ENCODE results near the gene SRP54.

SRP54 gene

DNA sequence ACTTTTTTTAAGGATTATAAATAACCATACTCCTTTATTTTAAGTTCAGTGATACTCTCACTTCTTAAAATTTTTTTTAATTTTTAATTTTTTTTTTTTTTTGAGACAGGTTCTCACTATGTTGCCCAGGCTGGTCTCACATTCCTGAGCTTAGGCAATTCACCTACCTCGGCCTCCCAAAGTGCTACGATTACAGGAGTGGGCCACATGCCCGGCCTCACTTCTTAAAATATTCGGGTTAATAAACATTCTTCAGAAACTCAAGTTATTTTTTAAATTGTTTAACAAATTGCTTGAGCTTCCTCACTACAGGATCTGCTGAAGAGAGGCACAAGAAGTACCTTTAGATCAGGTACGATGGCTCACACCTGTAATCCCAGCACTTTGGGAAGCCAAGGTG, 4.3 kb upstream of the SRP54 start:
- no peaks in the 10 kb centered on the region for H3K36me3 ChIP-seq (ENCODE audit: control insufficient read depth, insufficient read depth, low read length)
- no CpG with 5 or more reads among the region's 5 CpGs for WGBS (ENCODE audit: extremely low coverage, insufficient coverage, low lambda C conversion rate)

DNA sequence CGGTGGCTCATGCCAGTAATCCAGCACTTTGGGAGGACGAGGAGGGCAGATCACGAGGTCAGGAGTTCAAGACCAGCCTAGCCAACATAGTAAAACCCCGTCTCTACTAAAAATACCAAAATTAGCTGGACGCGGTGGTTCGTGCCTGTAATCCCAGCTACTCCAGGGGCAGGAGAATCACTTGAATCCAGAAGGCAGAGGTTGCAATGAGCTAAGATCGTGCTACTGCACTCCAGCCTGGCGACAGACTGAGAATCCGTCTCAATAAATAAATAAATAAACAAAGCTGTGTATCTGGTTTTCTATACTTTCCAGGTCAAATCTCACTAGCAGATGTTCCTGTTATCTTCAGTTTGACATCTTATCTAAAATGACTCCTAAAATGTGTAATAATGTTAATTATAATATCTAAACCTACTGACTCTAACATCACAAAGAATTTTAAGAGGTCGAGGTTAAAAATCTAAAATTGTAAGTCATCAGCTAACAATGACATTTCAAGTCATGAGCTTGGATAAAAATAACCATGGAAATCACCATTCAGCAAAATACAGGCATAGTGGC, 2.4 kb upstream of the SRP54 start:
- no peak overlapping the region for H4K5ac ChIP-seq (ENCODE audit: low read length)
- H4K8ac ChIP-seq (ENCODE audit: low read depth, low read length), result no peak overlapping the region
- H3K56ac ChIP-seq (ENCODE audit: low read length), result no peak overlapping the region
- H3K36me3 ChIP-seq (ENCODE audit: control insufficient read depth, insufficient read depth, low read length), result no peaks in the 10 kb centered on the region
- no peak overlapping the region for H3K4me2 ChIP-seq (ENCODE audit: low read length)
- H2AK5ac ChIP-seq (ENCODE audit: low read length), result no peak overlapping the region
- peaks cover 22% of the 10 kb centered on the region for H3K79me2 ChIP-seq (ENCODE audit: control insufficient read depth, insufficient read depth, low read length)
- H3K27me3 ChIP-seq (ENCODE audit: insufficient read depth, low read length, poor library complexity), result no peaks in the 10 kb centered on the region
- no peak overlapping the region for H3K4me3 ChIP-seq (ENCODE audit: low read length)
- no peak overlapping the region for H3K18ac ChIP-seq (ENCODE audit: low read length)
- H3K23ac ChIP-seq (ENCODE audit: low read length), result no peak overlapping the region
- H2BK120ac ChIP-seq (ENCODE audit: low read depth, low read length), result no peak overlapping the region
- peak; percentile 16 for DNase-seq
- peaks cover 4% of the 10 kb centered on the region for H3K4me1 ChIP-seq (ENCODE audit: control insufficient read depth, low read depth, low read length)
- no peak overlapping the region for H3K4ac ChIP-seq (ENCODE audit: low read depth, low read length)
- peaks cover 13% of the 10 kb centered on the region for H3K79me1 ChIP-seq (ENCODE audit: low read length)
- no peak overlapping the region for H2BK5ac ChIP-seq (ENCODE audit: low read length)
- no peak overlapping the region for H3K9ac ChIP-seq (ENCODE audit: low read length)
- H3K27ac ChIP-seq (ENCODE audit: low read depth, low read length), result no peak overlapping the region
- no peak overlapping the region for H2BK15ac ChIP-seq (replicated peaks; ENCODE audit: low read depth)
- no CpG with 5 or more reads among the region's 11 CpGs for WGBS (ENCODE audit: extremely low coverage, insufficient coverage, low lambda C conversion rate)

More for the DNA sequence above, 4.3 kb upstream of the SRP54 start:
- Histone ChIP-seq H3K23ac (ENCODE audit: low read length) (no peak overlapping the region), H2BK5ac (ENCODE audit: low read length) (no peak overlapping the region), H2BK120ac (ENCODE audit: low read depth, low read length) (no peak overlapping the region), H3K27me3 (ENCODE audit: insufficient read depth, low read length, poor library complexity) (no peaks in the 10 kb centered on the region), H4K8ac (ENCODE audit: low read depth, low read length) (no peak overlapping the region), H4K5ac (ENCODE audit: low read length) (no peak overlapping the region), H3K9ac (ENCODE audit: low read length) (no peak overlapping the region), H3K4me1 (ENCODE audit: control insufficient read depth, low read depth, low read length) (no peaks in the 10 kb centered on the region), H3K56ac (ENCODE audit: low read length) (no peak overlapping the region), H2BK15ac (replicated peaks; ENCODE audit: low read depth) (no peak overlapping the region), H3K27ac (ENCODE audit: low read depth, low read length) (no peak overlapping the region), H3K79me1 (ENCODE audit: low read length) (peaks cover 4% of the 10 kb centered on the region), H3K4ac (ENCODE audit: low read depth, low read length) (no peak overlapping the region), H3K18ac (ENCODE audit: low read length) (no peak overlapping the region), H3K4me3 (ENCODE audit: low read length) (no peak overlapping the region), H3K4me2 (ENCODE audit: low read length) (no peak overlapping the region), H3K79me2 (ENCODE audit: control insufficient read depth, insufficient read depth, low read length) (peaks cover 4% of the 10 kb centered on the region), H2AK5ac (ENCODE audit: low read length) (no peak overlapping the region)
- DNase-seq, result no peak

- H3K27ac ChIP-seq (ENCODE audit: low read depth, low read length), result peak overlapping the region; percentile 30
- DNase-seq, result peak; percentile 74
- peak overlapping the region; percentile 67 for H3K9ac ChIP-seq (ENCODE audit: low read length)
- no peak overlapping the region for H2BK15ac ChIP-seq (replicated peaks; ENCODE audit: low read depth)
- H2BK120ac ChIP-seq (ENCODE audit: low read depth, low read length), result no peak overlapping the region
- no peaks in the 10 kb centered on the region for H3K36me3 ChIP-seq (ENCODE audit: control insufficient read depth, insufficient read depth, low read length)
- H3K79me1 ChIP-seq (ENCODE audit: low read length), result peaks cover 11% of the 10 kb centered on the region
- peak overlapping the region; percentile 11 for H3K23ac ChIP-seq (ENCODE audit: low read length)
- H4K5ac ChIP-seq (ENCODE audit: low read length), result no peak overlapping the region
- H3K79me2 ChIP-seq (ENCODE audit: control insufficient read depth, insufficient read depth, low read length), result peaks cover 26% of the 10 kb centered on the region
- no peak overlapping the region for H3K4ac ChIP-seq (ENCODE audit: low read depth, low read length)
- H3K18ac ChIP-seq (ENCODE audit: low read length), result no peak overlapping the region
- H3K4me3 ChIP-seq (ENCODE audit: low read length), result peak overlapping the region; percentile 41
- peaks cover 4% of the 10 kb centered on the region for H3K4me1 ChIP-seq (ENCODE audit: control insufficient read depth, low read depth, low read length)
- peak overlapping the region; percentile 84 for H3K56ac ChIP-seq (ENCODE audit: low read length)
- H4K8ac ChIP-seq (ENCODE audit: low read depth, low read length), result no peak overlapping the region
- no peaks in the 10 kb centered on the region for H3K27me3 ChIP-seq (ENCODE audit: insufficient read depth, low read length, poor library complexity)
- no CpG with 5 or more reads among the region's 17 CpGs for WGBS (ENCODE audit: extremely low coverage, insufficient coverage, low lambda C conversion rate)
- H3K4me2 ChIP-seq (ENCODE audit: low read length), result peak overlapping the region; percentile 67
- no peak overlapping the region for H2BK5ac ChIP-seq (ENCODE audit: low read length)
- no peak overlapping the region for H2AK5ac ChIP-seq (ENCODE audit: low read length)
These were observed 910 bp upstream of the SRP54 start for GRCh38 chr14:34981743-34982420.

DNA sequence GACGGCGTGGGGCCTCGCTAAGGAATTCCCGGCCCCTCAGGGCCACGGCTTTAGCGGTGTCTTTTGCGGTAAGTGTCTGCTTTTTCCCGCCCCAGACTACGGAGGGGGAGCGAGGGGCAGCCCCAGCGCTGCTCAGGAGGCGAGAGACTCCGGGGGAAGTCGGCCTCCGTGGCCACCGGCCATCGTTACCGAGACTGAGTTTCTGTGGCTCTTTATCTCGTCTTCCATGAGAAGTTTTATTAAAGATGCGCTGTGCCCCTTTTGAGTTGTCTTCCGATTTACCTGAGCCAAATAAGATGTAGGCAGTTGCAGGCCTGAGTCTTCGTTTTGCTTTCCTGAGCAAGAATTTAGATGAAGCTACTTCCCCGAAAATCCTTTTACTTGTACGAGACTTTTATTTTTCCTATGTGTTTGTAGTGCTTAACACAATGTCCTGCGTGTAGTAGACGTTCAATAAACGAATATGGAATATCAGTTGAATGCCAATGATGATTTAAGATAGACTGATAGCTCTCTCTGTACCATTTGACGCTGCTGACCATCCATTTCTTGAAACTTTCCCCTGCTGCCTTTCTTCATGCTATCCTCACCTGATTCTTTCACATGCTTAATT, 462 bp downstream of the SRP54 start:
- Histone ChIP-seq H3K4me1 (ENCODE audit: control insufficient read depth, low read depth, low read length) (peaks cover 4% of the 10 kb centered on the region), H3K79me2 (ENCODE audit: control insufficient read depth, insufficient read depth, low read length) (peaks cover 27% of the 10 kb centered on the region), H2BK15ac (replicated peaks; ENCODE audit: low read depth) (no peak overlapping the region)

DNA sequence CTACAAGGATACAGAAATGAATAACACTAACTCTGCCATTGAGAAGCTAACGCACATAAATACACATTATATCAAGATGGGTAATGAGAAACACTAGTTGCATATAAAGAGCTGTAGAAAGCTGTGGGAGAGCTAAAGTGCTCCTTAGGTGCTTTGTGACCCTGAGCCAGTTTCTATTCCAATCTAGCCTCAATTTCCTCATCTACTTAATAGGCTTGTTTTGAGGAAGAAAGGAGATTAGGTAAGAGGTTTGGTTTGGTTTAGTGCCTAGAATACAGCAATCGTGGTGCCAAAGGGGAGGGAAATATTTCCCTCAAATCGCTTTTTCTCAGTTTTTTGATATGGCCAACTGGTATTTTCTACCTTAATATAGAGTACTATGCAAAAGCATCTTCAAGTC, 994 bp downstream of the SRP54 start:
- peak overlapping the region; percentile 30 for H3K4me2 ChIP-seq (ENCODE audit: low read length)
- no CpG with 5 or more reads among the region's 3 CpGs for WGBS (ENCODE audit: extremely low coverage, insufficient coverage, low lambda C conversion rate)
- H3K9ac ChIP-seq (ENCODE audit: low read length), result peak overlapping the region; percentile 82
- peak overlapping the region; percentile 89 for H3K56ac ChIP-seq (ENCODE audit: low read length)
- no peak overlapping the region for H4K8ac ChIP-seq (ENCODE audit: low read depth, low read length)
- peaks cover 4% of the 10 kb centered on the region for H3K4me1 ChIP-seq (ENCODE audit: control insufficient read depth, low read depth, low read length)
- H3K4me3 ChIP-seq (ENCODE audit: low read length), result peak overlapping the region; percentile 68
- no peak overlapping the region for H4K5ac ChIP-seq (ENCODE audit: low read length)
- H3K27me3 ChIP-seq (ENCODE audit: insufficient read depth, low read length, poor library complexity), result no peaks in the 10 kb centered on the region
- no peak overlapping the region for H2BK15ac ChIP-seq (replicated peaks; ENCODE audit: low read depth)
- peaks cover 11% of the 10 kb centered on the region for H3K79me1 ChIP-seq (ENCODE audit: low read length)
- no peak overlapping the region for H3K27ac ChIP-seq (ENCODE audit: low read depth, low read length)
- no peak overlapping the region for H2BK120ac ChIP-seq (ENCODE audit: low read depth, low read length)
- H3K18ac ChIP-seq (ENCODE audit: low read length), result no peak overlapping the region
- H3K23ac ChIP-seq (ENCODE audit: low read length), result no peak overlapping the region
- no peak for DNase-seq
- H2AK5ac ChIP-seq (ENCODE audit: low read length), result no peak overlapping the region
- H3K36me3 ChIP-seq (ENCODE audit: control insufficient read depth, insufficient read depth, low read length), result no peaks in the 10 kb centered on the region
- H3K4ac ChIP-seq (ENCODE audit: low read depth, low read length), result no peak overlapping the region
- no peak overlapping the region for H2BK5ac ChIP-seq (ENCODE audit: low read length)
- peaks cover 29% of the 10 kb centered on the region for H3K79me2 ChIP-seq (ENCODE audit: control insufficient read depth, insufficient read depth, low read length)

More for the DNA sequence above, 462 bp downstream of the SRP54 start:
- Histone ChIP-seq H3K9ac (ENCODE audit: low read length) (peak overlapping the region; percentile 82), H4K5ac (ENCODE audit: low read length) (no peak overlapping the region), H3K56ac (ENCODE audit: low read length) (peak overlapping the region; percentile 89), H3K79me1 (ENCODE audit: low read length) (peaks cover 11% of the 10 kb centered on the region), H3K4ac (ENCODE audit: low read depth, low read length) (peak overlapping the region; percentile 20), H3K4me3 (ENCODE audit: low read length) (peak overlapping the region; percentile 68), H3K27ac (ENCODE audit: low read depth, low read length) (peak overlapping the region; percentile 46), H3K23ac (ENCODE audit: low read length) (no peak overlapping the region), H2BK5ac (ENCODE audit: low read length) (no peak overlapping the region), H2AK5ac (ENCODE audit: low read length) (no peak overlapping the region), H3K36me3 (ENCODE audit: control insufficient read depth, insufficient read depth, low read length) (no peaks in the 10 kb centered on the region), H3K27me3 (ENCODE audit: insufficient read depth, low read length, poor library complexity) (no peaks in the 10 kb centered on the region), H2BK120ac (ENCODE audit: low read depth, low read length) (no peak overlapping the region), H3K18ac (ENCODE audit: low read length) (peak overlapping the region; percentile 15), H4K8ac (ENCODE audit: low read depth, low read length) (no peak overlapping the region), H3K4me2 (ENCODE audit: low read length) (peak overlapping the region; percentile 30)
- WGBS (ENCODE audit: extremely low coverage, insufficient coverage, low lambda C conversion rate), result no CpG with 5 or more reads among the region's 28 CpGs
- no peak for DNase-seq

All from mesendoderm (in vitro differentiated cells).